GM19043 (cell line): ENCODE data around the gene TSPAN9.

ENCODE experiments used
- ATAC-seq: cut with Tn5 transposase; IDR thresholded peaks from one replicate; pipeline ENCODE4 v1.9.1; 2021; ENCODE audit warnings: low read depth; ENCODE audit not compliant: unreplicated experiment

The TSPAN9 gene

GRCh38 chr12:3238196-3238595 is 161.0 kb downstream of the TSPAN9 start:
- ATAC-seq = no peak

- no peak for ATAC-seq
Observed at GRCh38 chr12:3241621-3242020, 164.4 kb downstream of the TSPAN9 start.

GRCh38 chr12:3242199-3242863 is 165.2 kb downstream of the TSPAN9 start:
- ATAC-seq = no peak

- ATAC-seq = no peak
Observed at GRCh38 chr12:3243376-3244084, 166.4 kb downstream of the TSPAN9 start.

- ATAC-seq = no peak
Observed at GRCh38 chr12:3244219-3244750, 167.1 kb downstream of the TSPAN9 start.

GRCh38 chr12:3246253-3246652 is 169.1 kb downstream of the TSPAN9 start:
- no peak for ATAC-seq

GRCh38 chr12:3247077-3247476 is 169.9 kb downstream of the TSPAN9 start:
- ATAC-seq = no peak

GRCh38 chr12:3247629-3248161 is 170.5 kb downstream of the TSPAN9 start:
- no peak for ATAC-seq

GRCh38 chr12:3249081-3249800 is 172.1 kb downstream of the TSPAN9 start:
- ATAC-seq = no peak

- ATAC-seq = no peak
Observed at GRCh38 chr12:3250034-3250433, 172.9 kb downstream of the TSPAN9 start.

GRCh38 chr12:3250576-3250975 is 173.4 kb downstream of the TSPAN9 start:
- no peak for ATAC-seq

GRCh38 chr12:3251067-3251466 is 173.9 kb downstream of the TSPAN9 start:
- no peak for ATAC-seq

- ATAC-seq = no peak
Observed at GRCh38 chr12:3251691-3252090, 174.5 kb downstream of the TSPAN9 start.

GRCh38 chr12:3252450-3252891 is 175.3 kb downstream of the TSPAN9 start:
- no peak for ATAC-seq

- no peak for ATAC-seq
Observed at GRCh38 chr12:3253682-3254275, 176.6 kb downstream of the TSPAN9 start.

- ATAC-seq = no peak
Observed at GRCh38 chr12:3255057-3255456, 177.9 kb downstream of the TSPAN9 start.

- ATAC-seq = no peak
Observed at GRCh38 chr12:3256103-3256631, 179.0 kb downstream of the TSPAN9 start.

GRCh38 chr12:3257411-3257810 is 180.2 kb downstream of the TSPAN9 start:
- ATAC-seq = no peak

- ATAC-seq = no peak
Observed at GRCh38 chr12:3259973-3260372, 182.8 kb downstream of the TSPAN9 start.

- ATAC-seq = no peak
Observed at GRCh38 chr12:3261782-3262359, 184.7 kb downstream of the TSPAN9 start.
